22Rv1 (cell line): ENCODE data around the gene FBXW5.
A peak's percentile ranks its signal among the peaks of the same experiment; 100 is the strongest.

Experiments used
- H3K27ac ChIP-seq: fragments of 450-650 bp; 2 replicates; pipeline ENCODE4 v1.5.1; 2017
- ZFX ChIP-seq: fragments of 450-650 bp; IDR thresholded peaks from 2 replicates; pipeline ENCODE4 v1.6.1; 2017; ENCODE audit warnings: antibody characterized with exemption, borderline replicate concordance
- TF ChIP-seq, protein P1 (sequence below): fragments of 450-650 bp; IDR thresholded peaks from 2 replicates; pipeline ENCODE4 v1.5.1; 2017; ENCODE audit warnings: mild to moderate bottlenecking

The FBXW5 gene

DNA sequence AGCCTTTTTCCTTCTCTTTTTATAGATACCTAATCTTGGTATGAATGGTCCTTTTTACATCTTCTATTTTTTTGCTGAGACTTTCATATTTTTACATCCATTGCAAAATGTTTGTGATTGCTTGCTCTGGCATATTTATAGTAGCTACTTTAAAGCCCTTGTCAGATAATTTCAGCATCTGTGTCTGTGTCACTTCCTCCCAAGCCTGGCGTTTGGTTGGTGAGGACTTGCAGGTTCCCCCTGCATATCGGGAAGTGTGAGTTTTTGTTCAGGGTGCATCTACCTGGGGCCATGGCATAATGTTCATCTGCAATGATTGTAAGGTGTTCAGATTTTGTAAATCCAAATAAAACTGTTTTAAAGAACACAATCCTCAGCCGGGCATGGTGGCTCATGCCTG lies 8.9 kb downstream of the FBXW5 start:
- H3K27ac ChIP-seq: no peak overlapping the region
- TF ChIP-seq ZFX: no peak
- TF ChIP-seq, protein P1, sequence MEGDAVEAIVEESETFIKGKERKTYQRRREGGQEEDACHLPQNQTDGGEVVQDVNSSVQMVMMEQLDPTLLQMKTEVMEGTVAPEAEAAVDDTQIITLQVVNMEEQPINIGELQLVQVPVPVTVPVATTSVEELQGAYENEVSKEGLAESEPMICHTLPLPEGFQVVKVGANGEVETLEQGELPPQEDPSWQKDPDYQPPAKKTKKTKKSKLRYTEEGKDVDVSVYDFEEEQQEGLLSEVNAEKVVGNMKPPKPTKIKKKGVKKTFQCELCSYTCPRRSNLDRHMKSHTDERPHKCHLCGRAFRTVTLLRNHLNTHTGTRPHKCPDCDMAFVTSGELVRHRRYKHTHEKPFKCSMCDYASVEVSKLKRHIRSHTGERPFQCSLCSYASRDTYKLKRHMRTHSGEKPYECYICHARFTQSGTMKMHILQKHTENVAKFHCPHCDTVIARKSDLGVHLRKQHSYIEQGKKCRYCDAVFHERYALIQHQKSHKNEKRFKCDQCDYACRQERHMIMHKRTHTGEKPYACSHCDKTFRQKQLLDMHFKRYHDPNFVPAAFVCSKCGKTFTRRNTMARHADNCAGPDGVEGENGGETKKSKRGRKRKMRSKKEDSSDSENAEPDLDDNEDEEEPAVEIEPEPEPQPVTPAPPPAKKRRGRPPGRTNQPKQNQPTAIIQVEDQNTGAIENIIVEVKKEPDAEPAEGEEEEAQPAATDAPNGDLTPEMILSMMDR: no peak

DNA sequence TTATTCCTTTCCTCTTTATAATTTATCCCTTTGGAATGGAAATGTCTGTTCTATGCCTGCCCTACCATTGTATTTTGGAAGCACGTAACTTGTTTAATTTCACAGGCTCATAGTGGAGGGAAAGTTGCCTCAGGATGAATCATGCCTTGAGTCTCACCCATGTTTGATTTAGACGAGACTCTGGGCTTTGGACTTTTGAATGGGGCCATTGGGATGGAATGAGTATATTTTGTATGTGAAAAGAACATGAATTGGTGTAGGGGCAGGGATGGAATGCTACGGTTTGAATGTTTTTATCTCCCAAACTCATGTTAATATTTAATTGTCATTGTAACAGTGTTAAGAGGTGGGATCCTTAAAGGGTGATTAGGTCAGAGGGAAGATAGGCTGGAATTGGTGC lies 10.3 kb downstream of the FBXW5 start:
- TF ChIP-seq ZFX: no peak
- TF ChIP-seq, protein P1: no peak
- H3K27ac ChIP-seq: no peak overlapping the region

DNA sequence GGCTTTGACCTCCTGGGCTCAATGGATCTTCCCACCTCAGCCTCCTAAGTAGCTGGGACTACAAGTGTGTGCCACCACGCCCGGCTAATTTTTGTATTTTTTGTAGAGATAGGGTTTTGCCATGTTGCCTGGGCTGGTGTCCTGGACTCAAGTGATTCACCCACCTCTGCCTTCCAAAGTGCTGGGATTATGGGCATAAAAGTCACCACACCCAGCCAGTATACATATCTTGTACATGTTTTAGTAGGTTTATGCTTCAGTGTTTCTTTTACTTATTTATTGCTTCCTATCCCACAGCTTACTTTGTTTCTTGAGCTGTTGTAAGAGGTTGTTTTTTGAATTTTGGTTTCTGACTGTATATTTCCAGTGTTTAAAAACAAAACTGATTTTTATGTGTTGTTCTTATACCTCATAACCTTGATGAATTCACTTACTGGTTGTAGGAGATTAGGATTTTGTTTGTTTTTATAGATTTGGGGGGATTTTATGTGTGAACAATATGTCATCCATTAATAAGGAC lies 12.9 kb downstream of the FBXW5 start:
- H3K27ac ChIP-seq: no peak overlapping the region
- TF ChIP-seq ZFX: no peak
- TF ChIP-seq, protein P1: no peak

DNA sequence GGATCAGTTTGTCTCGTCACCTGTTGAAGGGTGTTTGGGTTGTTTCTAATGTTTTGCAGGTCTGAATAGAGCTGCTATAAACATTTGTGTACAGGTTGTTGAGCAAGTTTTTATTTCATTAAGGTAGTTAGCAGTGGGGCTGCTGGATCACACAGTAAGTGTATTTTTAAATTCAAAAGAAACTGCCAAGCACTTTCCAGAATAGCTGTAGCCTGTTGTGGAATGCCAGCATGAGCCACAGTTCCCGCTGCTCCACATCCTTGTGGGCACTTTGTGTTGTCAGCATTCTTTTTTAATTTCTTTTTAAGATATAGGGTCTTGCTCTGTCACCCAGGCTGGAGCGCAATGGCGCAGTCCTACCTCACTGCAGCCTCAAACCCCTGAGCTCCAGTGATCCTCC lies 14.5 kb downstream of the FBXW5 start:
- TF ChIP-seq, protein P1: no peak
- no peak for TF ChIP-seq ZFX
- H3K27ac ChIP-seq: no peak overlapping the region

DNA sequence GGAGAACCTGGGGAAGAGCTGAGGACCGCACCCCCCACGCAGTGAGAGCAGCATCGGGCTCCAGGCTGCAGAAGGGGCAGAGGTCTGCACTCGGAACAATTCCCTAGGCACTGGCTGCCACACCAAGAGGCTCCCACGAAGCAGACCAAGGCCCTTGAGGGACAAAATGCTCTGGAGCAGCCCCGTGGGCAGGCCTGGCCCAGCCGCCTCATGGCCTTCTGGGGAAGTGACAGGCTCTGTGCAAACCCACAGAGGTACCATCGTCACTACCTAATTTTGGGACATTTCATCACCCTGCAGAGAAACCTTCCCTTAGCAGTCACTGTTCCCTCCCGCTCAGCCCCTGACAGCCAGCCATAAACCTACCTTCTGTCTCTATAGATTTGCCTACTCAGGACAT lies 15.9 kb downstream of the FBXW5 start:
- TF ChIP-seq, protein P1: no peak
- no peak for TF ChIP-seq ZFX
- H3K27ac ChIP-seq: peak overlapping the region; percentile 29; the same call in 1 of the 2 replicates

DNA sequence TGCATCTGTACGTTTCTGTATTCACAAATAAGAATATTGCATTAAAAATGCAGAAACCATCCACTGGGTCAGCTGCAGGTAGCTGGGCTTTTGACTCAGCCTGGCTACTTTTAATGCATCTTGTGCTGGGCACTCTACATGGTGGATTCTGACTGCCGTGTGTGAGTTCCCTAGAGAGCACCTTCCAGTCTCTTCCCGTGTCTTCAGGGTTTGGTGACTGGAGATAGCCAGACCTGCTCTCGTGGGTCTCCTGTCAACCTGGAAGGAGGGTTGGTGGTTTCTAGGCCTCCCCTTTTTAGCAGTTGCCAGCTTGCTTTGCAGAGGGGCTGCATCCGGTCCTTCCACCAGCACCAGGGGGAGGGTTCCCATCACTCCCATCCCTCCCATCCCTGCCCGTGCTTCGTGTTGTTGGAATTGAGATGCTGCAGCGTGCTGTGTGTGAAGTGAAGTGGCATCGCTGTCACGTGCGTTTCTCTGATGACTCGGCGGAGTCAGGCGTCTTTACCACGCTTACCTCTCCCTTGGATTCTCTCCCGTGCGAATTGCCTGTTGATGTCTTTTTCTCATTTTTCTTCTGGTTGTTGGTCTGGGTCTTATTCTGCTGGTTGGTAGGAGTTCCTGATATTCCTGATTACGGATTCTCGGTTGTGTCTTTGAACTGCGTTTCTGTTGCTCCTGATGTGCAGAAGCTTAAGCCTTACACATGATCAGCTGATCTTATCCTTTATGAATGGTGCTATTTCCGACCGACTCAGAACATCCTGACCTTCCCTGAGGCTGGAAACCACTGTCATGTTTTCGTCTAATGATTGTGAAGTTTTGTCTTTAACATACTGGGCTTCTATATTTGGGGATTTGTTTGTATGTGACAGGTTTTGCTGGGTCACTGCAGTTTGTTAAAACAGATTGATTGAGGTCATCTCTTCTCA lies 16.9 kb downstream of the FBXW5 start:
- H3K27ac ChIP-seq: peak overlapping the region; percentile 29
- TF ChIP-seq, protein P1: no peak
- TF ChIP-seq ZFX: no peak

DNA sequence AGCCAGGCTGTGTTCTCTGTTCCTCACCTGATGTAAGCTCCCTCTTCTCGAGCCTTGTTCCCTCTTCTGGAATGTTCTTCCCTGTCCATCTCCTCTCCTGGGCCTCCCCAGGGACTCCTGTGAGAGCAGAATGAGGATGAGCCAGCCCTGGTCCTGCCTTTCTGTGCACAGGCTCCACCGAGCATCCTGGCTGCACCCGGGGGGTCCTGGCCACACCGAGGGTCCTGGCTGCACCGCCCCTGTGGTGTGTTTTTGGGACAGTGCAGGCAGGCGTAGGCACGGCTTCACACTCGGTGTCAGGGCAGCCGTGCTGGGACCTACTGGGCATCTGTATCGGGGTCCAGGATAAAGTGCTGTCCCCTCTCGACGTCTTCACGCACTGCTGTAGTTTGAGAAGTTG lies 17.8 kb downstream of the FBXW5 start:
- TF ChIP-seq, protein P1: no peak
- TF ChIP-seq ZFX: no peak
- no peak overlapping the region for H3K27ac ChIP-seq
